ENCODE data around the gene NECTIN1. TPM values are rescaled to one million over a fixed set of nuclear protein-coding genes. Genes with fewer than 3 reads are reported as not detected.

Gene NECTIN1
- total and polyA plus RNA-seq, 4 donors = 4.7 to 18.3 (median 7.3) TPM

GRCh38 chr11:119734788-119735187 is 5.8 kb upstream of the NECTIN1 start:
- no peak for ATAC-seq (ENCODE audit: insufficient read depth, low FRiP score)
- Histone ChIP-seq H3K27me3 (ENCODE audit: control insufficient read depth in 3 of 3, insufficient read depth in 3 of 3, low read length in 2 of 3) (no peaks in the 10 kb centered on the region), H3K9ac (ENCODE audit: insufficient read depth in 1 of 2, low read length in 2 of 2) (no peak overlapping the region), H3K4me1 (ENCODE audit: control insufficient read depth in 5 of 5, insufficient read depth in 5 of 5, low read length in 5 of 5) (peaks cover 0 to 10% (median 4%) of the 10 kb centered on the region in 5 donors), H3K9me3 (ENCODE audit: control insufficient read depth in 4 of 4, insufficient read depth in 3 of 4, low read length in 3 of 4) (no peaks in the 10 kb centered on the region), H3K27ac (ENCODE audit: low read depth in 1 of 2, low read length in 1 of 2) (no peak overlapping the region), H3K4me3 (no peak overlapping the region), H3K36me3 (ENCODE audit: control insufficient read depth in 4 of 4, insufficient read depth in 4 of 4, low read length in 4 of 4) (no peaks in the 10 kb centered on the region)
- TF ChIP-seq, protein P1, sequence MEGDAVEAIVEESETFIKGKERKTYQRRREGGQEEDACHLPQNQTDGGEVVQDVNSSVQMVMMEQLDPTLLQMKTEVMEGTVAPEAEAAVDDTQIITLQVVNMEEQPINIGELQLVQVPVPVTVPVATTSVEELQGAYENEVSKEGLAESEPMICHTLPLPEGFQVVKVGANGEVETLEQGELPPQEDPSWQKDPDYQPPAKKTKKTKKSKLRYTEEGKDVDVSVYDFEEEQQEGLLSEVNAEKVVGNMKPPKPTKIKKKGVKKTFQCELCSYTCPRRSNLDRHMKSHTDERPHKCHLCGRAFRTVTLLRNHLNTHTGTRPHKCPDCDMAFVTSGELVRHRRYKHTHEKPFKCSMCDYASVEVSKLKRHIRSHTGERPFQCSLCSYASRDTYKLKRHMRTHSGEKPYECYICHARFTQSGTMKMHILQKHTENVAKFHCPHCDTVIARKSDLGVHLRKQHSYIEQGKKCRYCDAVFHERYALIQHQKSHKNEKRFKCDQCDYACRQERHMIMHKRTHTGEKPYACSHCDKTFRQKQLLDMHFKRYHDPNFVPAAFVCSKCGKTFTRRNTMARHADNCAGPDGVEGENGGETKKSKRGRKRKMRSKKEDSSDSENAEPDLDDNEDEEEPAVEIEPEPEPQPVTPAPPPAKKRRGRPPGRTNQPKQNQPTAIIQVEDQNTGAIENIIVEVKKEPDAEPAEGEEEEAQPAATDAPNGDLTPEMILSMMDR (IDR thresholded peaks at IDR 0.05; ENCODE audit: control extremely low read depth, extremely low read depth) = no peak
- DNase-seq = no peak
- WGBS, 2 donors = 79 to 80% methylated on average over 2 of the region's 2 CpGs

DNA sequence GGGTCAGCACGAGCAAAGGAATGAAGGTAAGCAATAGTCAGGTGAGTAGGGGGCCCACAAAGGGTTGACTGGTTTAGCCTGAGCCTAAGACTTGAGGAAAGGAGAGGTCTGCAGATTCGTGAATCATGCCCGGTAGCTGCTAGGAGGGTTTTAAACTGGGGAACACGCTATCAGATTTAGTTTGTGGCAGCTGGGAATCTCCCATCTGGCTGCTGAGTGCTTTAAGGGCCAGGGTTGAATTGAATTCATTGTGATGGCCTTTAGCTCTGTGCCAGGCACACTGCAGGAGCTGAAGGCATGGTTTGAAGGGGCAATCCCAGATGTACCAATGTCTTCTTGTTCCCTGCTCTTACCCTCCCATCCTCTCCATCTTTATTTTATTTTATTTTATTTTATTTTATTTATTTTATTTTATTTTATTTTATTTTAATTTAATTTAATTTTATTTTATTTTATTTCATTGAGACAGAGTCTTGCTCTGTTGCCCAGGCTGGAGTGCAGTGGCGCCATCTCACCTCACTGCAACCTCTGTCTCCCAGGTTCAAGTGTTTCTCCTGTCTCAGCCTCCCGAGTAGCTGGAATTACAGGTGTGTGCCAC is 1.9 kb upstream of the NECTIN1 start:
- peaks cover 0 to 29% (median 7%) of the 10 kb centered on the region in 5 donors for H3K4me1 ChIP-seq (ENCODE audit: control insufficient read depth in 5 of 5, insufficient read depth in 5 of 5, low read length in 5 of 5)
- ATAC-seq (ENCODE audit: insufficient read depth, low FRiP score) (no peak), DNase-seq (no peak)
- H3K9me3 ChIP-seq (ENCODE audit: control insufficient read depth in 4 of 4, insufficient read depth in 3 of 4, low read length in 3 of 4) = no peaks in the 10 kb centered on the region
- no peak overlapping the region for H3K9ac ChIP-seq (ENCODE audit: insufficient read depth in 1 of 2, low read length in 2 of 2)
- H3K27me3 ChIP-seq (ENCODE audit: control insufficient read depth in 3 of 3, insufficient read depth in 3 of 3, low read length in 2 of 3) = peaks cover 0 to 3% (median 0%) of the 10 kb centered on the region in 3 donors
- H3K36me3 ChIP-seq (ENCODE audit: control insufficient read depth in 4 of 4, insufficient read depth in 4 of 4, low read length in 4 of 4) = no peaks in the 10 kb centered on the region
- 73 to 86% methylated on average over 5 to 6 of the region's 6 CpGs for WGBS, 2 donors
- TF ChIP-seq, protein P1 (IDR thresholded peaks at IDR 0.05; ENCODE audit: control extremely low read depth, extremely low read depth) = no peak
- H3K27ac ChIP-seq (ENCODE audit: low read depth in 1 of 2, low read length in 1 of 2) = no peak overlapping the region
- H3K4me3 ChIP-seq = no peak overlapping the region

- ATAC-seq (ENCODE audit: insufficient read depth, low FRiP score) (peak; percentile 67), DNase-seq (peak; percentile 74 to 85 (median 76))
- WGBS, 2 donors = 8% methylated on average over 21 of the region's 21 CpGs
These were observed 1.1 kb upstream of the NECTIN1 start for GRCh38 chr11:119729951-119730613.

More at GRCh38 chr11:119729951-119730613, 1.1 kb upstream of the NECTIN1 start:
- H3K36me3 ChIP-seq (ENCODE audit: control insufficient read depth in 4 of 4, insufficient read depth in 4 of 4, low read length in 4 of 4) = no peaks in the 10 kb centered on the region
- no peaks in the 10 kb centered on the region for H3K9me3 ChIP-seq (ENCODE audit: control insufficient read depth in 4 of 4, insufficient read depth in 3 of 4, low read length in 3 of 4)
- peak overlapping the region in 1 of 2 donors; percentile 0 for H3K27ac ChIP-seq (ENCODE audit: low read depth in 1 of 2, low read length in 1 of 2)
- peaks cover 0 to 31% (median 7%) of the 10 kb centered on the region in 5 donors for H3K4me1 ChIP-seq (ENCODE audit: control insufficient read depth in 5 of 5, insufficient read depth in 5 of 5, low read length in 5 of 5)
- peak overlapping the region in 1 of 2 donors; percentile 42 for H3K9ac ChIP-seq (ENCODE audit: insufficient read depth in 1 of 2, low read length in 2 of 2)
- H3K4me3 ChIP-seq = no peak overlapping the region
- H3K27me3 ChIP-seq (ENCODE audit: control insufficient read depth in 3 of 3, insufficient read depth in 3 of 3, low read length in 2 of 3) = peaks cover 0 to 3% (median 0%) of the 10 kb centered on the region in 3 donors
- TF ChIP-seq, protein P1 (IDR thresholded peaks at IDR 0.05; ENCODE audit: control extremely low read depth, extremely low read depth) = no peak

All from lung (tissue), 12 donors.